Measurements from ENCODE around the gene MYO16. TPM values are rescaled to one million over a fixed set of nuclear protein-coding genes. Genes with fewer than 3 reads are reported as not detected.

Gene MYO16
- total and polyA plus RNA-seq, 8 donors = 1.1 to 2.5 (median 1.7) TPM

GRCh38 chr13:108680011-108680410 lies 50.6 kb downstream of the MYO16 start:
- DNase-seq = no peak
- TF ChIP-seq CTCF (IDR thresholded peaks at IDR 0.05) = no peak
- Histone ChIP-seq H3K27me3 (no peaks in the 10 kb centered on the region), H3K4me3 (no peak overlapping the region), H3K27ac (no peak overlapping the region), H3K9me3 (no peaks in the 10 kb centered on the region), H3K4me1 (no peaks in the 10 kb centered on the region), H3K36me3 (no peaks in the 10 kb centered on the region)
- no peak for ATAC-seq
- intact Hi-C loops (cut with DNase I) = no loop called here

DNA sequence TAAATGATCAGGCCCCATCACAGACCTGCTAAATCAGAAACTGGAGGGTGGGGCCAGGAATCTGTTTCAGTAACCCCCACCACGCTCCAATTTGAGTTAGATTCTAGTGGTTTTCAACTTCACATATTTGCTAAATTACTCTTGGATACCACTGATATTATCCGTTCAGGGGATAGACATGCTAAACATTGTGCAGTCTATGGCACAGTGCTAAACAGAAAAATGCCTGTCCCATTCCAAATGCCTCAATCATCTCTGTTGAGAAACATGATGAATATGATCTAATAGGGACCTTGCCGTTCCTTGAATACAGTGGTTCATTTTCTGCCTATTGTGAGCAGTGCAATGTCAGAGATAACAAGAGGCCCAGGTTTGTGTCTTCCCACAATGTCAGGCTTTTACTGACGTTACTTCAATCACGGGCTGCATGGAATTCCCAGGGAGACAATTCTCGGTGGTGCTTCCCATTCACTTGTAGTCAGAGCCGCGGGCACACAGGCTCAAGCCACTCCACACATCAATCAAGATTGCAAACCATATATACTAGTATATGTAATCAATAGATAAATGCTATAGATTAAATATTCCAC lies 52.7 kb downstream of the MYO16 start:
- intact Hi-C loops (cut with DNase I) = no loop called here
- no peak for TF ChIP-seq CTCF (IDR thresholded peaks at IDR 0.05)
- no peaks in the 10 kb centered on the region for H3K4me1 ChIP-seq

DNA sequence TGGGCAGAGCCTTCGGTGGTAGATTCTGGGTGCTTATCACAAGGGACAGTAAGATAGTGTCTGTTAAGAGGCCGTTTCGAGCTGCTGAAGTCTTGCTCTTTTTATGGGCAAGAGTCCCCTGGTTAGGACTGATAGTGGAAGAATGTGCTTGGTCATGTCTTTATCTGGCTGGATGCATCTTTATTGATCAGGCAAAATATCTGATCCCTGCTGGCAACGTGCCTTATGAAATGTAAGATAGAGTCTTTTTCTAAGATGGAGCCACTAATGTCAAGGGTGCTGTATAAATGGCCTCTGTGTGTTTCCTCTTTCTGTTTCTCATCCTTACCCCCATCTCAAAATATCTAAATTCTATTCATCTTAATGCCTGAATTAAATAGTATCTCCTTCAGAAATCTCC lies 53.3 kb downstream of the MYO16 start:
- DNase-seq (no peak), ATAC-seq (no peak)
- Histone ChIP-seq H3K9me3 (no peaks in the 10 kb centered on the region), H3K4me3 (no peak overlapping the region), H3K27ac (no peak overlapping the region), H3K27me3 (no peaks in the 10 kb centered on the region), H3K36me3 (no peaks in the 10 kb centered on the region), H3K4me1 (no peaks in the 10 kb centered on the region)
- intact Hi-C loops (cut with DNase I) = no loop called here
- TF ChIP-seq CTCF (IDR thresholded peaks at IDR 0.05) = no peak

More for the DNA sequence above, 52.7 kb downstream of the MYO16 start:
- no peaks in the 10 kb centered on the region for H3K9me3 ChIP-seq
- H3K4me3 ChIP-seq = no peak overlapping the region
- no peaks in the 10 kb centered on the region for H3K36me3 ChIP-seq
- ATAC-seq (no peak), DNase-seq (no peak)
- H3K27ac ChIP-seq = no peak overlapping the region
- no peaks in the 10 kb centered on the region for H3K27me3 ChIP-seq

DNA sequence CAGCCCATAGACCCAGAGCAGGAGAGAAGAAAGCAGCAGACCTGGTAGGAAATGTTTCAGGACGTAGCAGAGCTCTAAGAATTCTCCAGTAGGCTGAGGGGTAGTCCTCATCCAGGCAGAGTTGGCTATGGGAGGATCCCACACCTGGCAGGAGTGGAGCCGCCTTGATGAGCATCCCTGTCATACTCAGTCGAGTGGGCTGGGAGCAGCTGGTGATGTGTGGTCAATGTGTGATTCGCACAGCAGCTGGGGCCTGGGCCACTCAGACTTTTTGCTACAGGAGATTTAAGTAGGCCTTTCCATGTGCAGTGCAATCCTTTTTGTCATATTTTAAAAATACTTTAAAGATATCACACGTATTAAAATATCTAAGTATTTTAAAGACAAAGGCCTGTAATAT lies 56.6 kb downstream of the MYO16 start:
- TF ChIP-seq CTCF (IDR thresholded peaks at IDR 0.05) = no peak
- Histone ChIP-seq H3K27me3 (no peaks in the 10 kb centered on the region), H3K4me3 (no peak overlapping the region), H3K9me3 (no peaks in the 10 kb centered on the region), H3K4me1 (no peaks in the 10 kb centered on the region), H3K36me3 (no peaks in the 10 kb centered on the region), H3K27ac (no peak overlapping the region)
- no peak for DNase-seq
- intact Hi-C loops (cut with DNase I) = no loop called here
- ATAC-seq = no peak

DNA sequence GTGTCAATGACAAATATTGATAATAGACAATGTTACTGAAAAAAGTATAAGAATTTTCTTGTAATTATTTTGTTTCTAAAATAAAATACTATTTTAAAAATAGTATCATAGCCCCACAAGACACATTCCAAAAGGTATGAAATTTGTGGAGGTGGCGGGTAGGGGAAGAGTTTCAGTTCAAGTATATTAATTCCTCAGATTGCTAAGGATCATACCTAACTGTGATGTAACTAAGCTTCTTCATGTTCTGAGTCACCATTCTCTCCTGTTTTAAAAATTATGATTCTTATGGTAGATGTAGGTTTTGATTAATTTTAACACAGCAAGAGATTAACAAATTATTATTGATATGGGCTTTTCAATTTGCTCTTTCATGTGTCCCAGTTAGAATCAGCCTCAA lies 61.3 kb downstream of the MYO16 start:
- intact Hi-C loops (cut with DNase I) = no loop called here
- ATAC-seq = no peak
- Histone ChIP-seq H3K27ac (no peak overlapping the region), H3K36me3 (no peaks in the 10 kb centered on the region), H3K27me3 (no peaks in the 10 kb centered on the region), H3K4me3 (no peak overlapping the region), H3K9me3 (no peaks in the 10 kb centered on the region), H3K4me1 (no peaks in the 10 kb centered on the region)
- no peak for TF ChIP-seq CTCF (IDR thresholded peaks at IDR 0.05)
- DNase-seq = no peak

Data from left lung (tissue), 10 donors.